OCI-LY1 (cell line): ENCODE measurements around the gene ZCCHC17.

Experiments used
- EZH2 ChIP-seq: fragments of 200-600 bp; sonication (generic), shearing (Covaris generic); IDR thresholded peaks from 2 replicates; pipeline ENCODE4 v1.8.0; 2017; ENCODE audit warnings: borderline replicate concordance, mixed run types, mild to moderate bottlenecking, antibody characterized with exemption, low read length, moderate library complexity, mixed read lengths
- TF ChIP-seq, protein P1 (sequence below): fragments of 200-600 bp; sonication (generic), shearing (Covaris generic); IDR thresholded peaks from 2 replicates; pipeline ENCODE4 v1.5.1; 2017; ENCODE audit warnings: mild to moderate bottlenecking, antibody characterized with exemption, low read length, moderate library complexity, mixed read lengths

DNA sequence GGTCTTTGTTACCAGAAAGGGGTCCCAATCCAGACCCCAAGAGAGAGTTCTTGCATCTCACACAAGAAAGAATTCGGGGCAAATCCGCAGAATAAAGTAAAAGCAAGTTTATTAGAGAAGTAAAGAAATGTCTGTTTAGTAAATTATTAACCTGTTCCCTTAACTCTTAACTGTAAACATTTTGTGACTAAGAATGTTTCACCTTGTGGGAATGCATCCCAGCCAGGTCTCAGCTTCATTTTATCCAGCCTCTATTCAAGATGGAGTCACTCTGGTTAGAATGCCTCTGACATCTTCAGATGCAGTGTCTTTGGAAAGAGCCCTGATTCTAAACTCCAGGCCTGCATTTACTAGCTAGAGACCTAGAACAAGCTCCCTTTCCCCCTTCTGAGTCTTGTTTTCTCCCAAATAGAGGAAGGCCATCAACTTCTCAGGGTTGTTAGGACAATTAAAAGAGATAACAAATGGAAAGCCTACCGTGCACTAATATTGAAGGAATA lies 80.6 kb downstream of the ZCCHC17 start:
- TF ChIP-seq, protein P1, sequence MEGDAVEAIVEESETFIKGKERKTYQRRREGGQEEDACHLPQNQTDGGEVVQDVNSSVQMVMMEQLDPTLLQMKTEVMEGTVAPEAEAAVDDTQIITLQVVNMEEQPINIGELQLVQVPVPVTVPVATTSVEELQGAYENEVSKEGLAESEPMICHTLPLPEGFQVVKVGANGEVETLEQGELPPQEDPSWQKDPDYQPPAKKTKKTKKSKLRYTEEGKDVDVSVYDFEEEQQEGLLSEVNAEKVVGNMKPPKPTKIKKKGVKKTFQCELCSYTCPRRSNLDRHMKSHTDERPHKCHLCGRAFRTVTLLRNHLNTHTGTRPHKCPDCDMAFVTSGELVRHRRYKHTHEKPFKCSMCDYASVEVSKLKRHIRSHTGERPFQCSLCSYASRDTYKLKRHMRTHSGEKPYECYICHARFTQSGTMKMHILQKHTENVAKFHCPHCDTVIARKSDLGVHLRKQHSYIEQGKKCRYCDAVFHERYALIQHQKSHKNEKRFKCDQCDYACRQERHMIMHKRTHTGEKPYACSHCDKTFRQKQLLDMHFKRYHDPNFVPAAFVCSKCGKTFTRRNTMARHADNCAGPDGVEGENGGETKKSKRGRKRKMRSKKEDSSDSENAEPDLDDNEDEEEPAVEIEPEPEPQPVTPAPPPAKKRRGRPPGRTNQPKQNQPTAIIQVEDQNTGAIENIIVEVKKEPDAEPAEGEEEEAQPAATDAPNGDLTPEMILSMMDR = no peak
- TF ChIP-seq EZH2 = no peak
